SH-SY5Y (cell line): Measurements from ENCODE around the gene LSR.

Experiments used
- GATA2 ChIP-seq: IDR thresholded peaks from 2 replicates; pipeline ENCODE4 v1.6.1; 2011; ENCODE audit warnings: mild to moderate bottlenecking, low read depth, low read length
- GATA3 ChIP-seq: IDR thresholded peaks from 2 replicates; pipeline ENCODE4 v1.6.1; 2011; ENCODE audit warnings: low read depth, mild to moderate bottlenecking, low read length, moderate library complexity

GRCh38 chr19:35304036-35304435, 55.2 kb downstream of the LSR start:
- no peak for TF ChIP-seq GATA3
- no peak for TF ChIP-seq GATA2
